Panc1 (cell line): Measurements from ENCODE around the gene PDE4B. TPM values are rescaled to one million over a fixed set of nuclear protein-coding genes. Genes with fewer than 3 reads are reported as not detected.
A peak's percentile ranks its signal among the peaks of the same experiment; 100 is the strongest.
"Not testable (repeated sequence)": the region's sequence is repeated elsewhere in the genome, so short reads cannot be mapped to it uniquely, and the experiment has no call there.

ENCODE experiments used
- ATAC-seq: fragments of 200-7000 bp; cut with Tn5 transposase; 2 replicates; pipeline ENCODE4 v1.9.1; 2020; ENCODE audit warnings: mild to moderate bottlenecking, moderate library complexity
- BruUV-seq: library from RNA; stranded (reverse); fragments of 400-500 nt; replicated peaks from 2 replicates; lab custom pipeline; 2021; lab: Mats Ljungman, UMichigan
- CTCF ChIA-PET: fragments of 300-600 bp; sonication (Branson Sonifier 250); formaldehyde crosslinking; loops from one replicate; lab custom pipeline; 2022; ENCODE audit warnings: antibody characterized with exemption; lab: Charles Lee
- POLR2A ChIA-PET: fragments of 300-600 bp; sonication (Branson Sonifier 250); formaldehyde crosslinking; loops from one replicate; lab custom pipeline; 2022; ENCODE audit warnings: antibody characterized with exemption; lab: Charles Lee
- DNase-seq: peaks from one replicate; pipeline ENCODE4 v3.0.0-alpha.2; 2010; ENCODE audit warnings: low read depth, low spot score
- H3K27ac ChIP-seq: 2 replicates; pipeline ENCODE4 v1.5.1; 2011; ENCODE audit warnings: mild to moderate bottlenecking, low read length, inconsistent platforms
- H3K27me3 ChIP-seq: fragments of 200-500 bp; sonication (Bioruptor generic); 2 replicates; pipeline ENCODE4 v1.6.0; 2014; ENCODE audit warnings: low read length, inconsistent platforms; ENCODE audit not compliant: control insufficient read depth, insufficient read depth
- H3K36me3 ChIP-seq: fragments of 200-500 bp; sonication (Bioruptor generic); 2 replicates; pipeline ENCODE4 v1.5.1; 2014; ENCODE audit warnings: inconsistent platforms, mild to moderate bottlenecking, low read length, moderate library complexity; ENCODE audit not compliant: control insufficient read depth, insufficient read depth
- H3K4me1 ChIP-seq: 2 replicates; pipeline ENCODE4 v1.5.1; 2011; ENCODE audit warnings: inconsistent platforms, mild to moderate bottlenecking, low read length, moderate library complexity; ENCODE audit not compliant: control insufficient read depth, insufficient read depth
- H3K4me3 ChIP-seq, 2 experiments: 2 replicates each; pipeline ENCODE4 v1.5.1; 2011 to 2012; ENCODE audit warnings: low read depth in 2 of 2, low read length in 2 of 2, mild to moderate bottlenecking in 2 of 2, inconsistent platforms in 1 of 2, moderate library complexity in 1 of 2
- H3K9me3 ChIP-seq: fragments of 200-500 bp; sonication (Bioruptor generic); 2 replicates; pipeline ENCODE4 v1.5.1; 2014; ENCODE audit warnings: low read depth, mild to moderate bottlenecking, inconsistent platforms, low read length, moderate library complexity; ENCODE audit not compliant: control insufficient read depth, insufficient read depth
- POLR2AphosphoS5 ChIP-seq: IDR thresholded peaks from 2 replicates; pipeline ENCODE4 v1.6.1; 2012; ENCODE audit warnings: mild to moderate bottlenecking, low read depth, low read length, moderate library complexity
- SIN3A ChIP-seq: IDR thresholded peaks from 2 replicates; pipeline ENCODE4 v1.6.1; 2012; ENCODE audit warnings: low read depth, mild to moderate bottlenecking, low read length, moderate library complexity, borderline replicate concordance; ENCODE audit not compliant: insufficient read depth
- in situ Hi-C: cut with HindIII; loops from 2 replicates; pipeline ENCODE4 v1.10.0; 2016; ENCODE audit warnings: low sequenced_read_pairs, low pct_unique_long_range_greater_than_20kb
- intact Hi-C: fragments of 100-400 bp; cut with micrococcal nuclease; formaldehyde crosslinking; loops from one replicate; pipeline ENCODE4 v1.10.0; 2022; ENCODE audit not compliant: unreplicated experiment
- total RNA-seq: library from RNA; stranded (reverse); gene quantifications from one replicate; pipeline ENCODE4 v1.2.1, GENCODE V29; 2021; ENCODE audit not compliant: unreplicated experiment
- TF ChIP-seq, protein P1 (sequence below): fragments of 450-650 bp; IDR thresholded peaks from 2 replicates; pipeline ENCODE4 v1.5.1; 2017; ENCODE audit warnings: mild to moderate bottlenecking

The PDE4B gene
- total RNA-seq, 1 experiment from 2014 or later: 0.26 TPM

DNA sequence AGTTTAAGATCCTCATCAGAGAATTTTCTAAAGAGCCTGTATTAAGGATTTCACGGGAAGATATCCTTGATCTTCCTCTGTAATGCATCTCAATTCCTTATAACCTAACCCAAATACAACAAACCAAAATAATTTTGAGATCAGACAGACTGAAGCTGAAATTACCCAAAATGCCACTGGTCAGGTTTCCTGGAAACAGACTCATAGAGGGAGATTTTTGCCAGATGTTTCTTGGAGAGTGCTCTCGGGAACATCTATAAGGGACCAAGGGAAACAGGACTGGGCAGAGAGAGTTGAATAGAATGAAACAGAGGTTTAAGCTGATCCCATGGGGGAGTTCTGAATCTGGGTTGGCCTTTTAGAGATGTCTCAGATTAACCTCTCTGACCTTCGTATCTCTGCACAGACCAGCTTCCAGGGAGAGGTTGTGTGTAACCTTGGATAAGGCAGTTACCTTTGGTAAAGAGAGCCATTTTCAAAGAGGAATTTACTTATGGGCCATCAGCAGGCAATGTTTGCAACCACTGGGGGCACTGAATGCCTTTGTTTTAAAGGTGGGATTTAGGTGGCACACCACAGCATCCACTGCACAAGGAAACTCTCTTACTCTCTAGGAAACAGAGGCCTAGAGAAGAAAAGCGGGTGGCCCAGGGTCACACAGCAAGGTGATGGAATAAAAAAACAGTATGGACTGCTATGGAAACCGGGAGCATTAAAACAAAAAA is 610.5 kb downstream of the PDE4B start:
- in situ Hi-C loops: no loop called here
- H3K4me1 ChIP-seq: no peaks in the 10 kb centered on the region

DNA sequence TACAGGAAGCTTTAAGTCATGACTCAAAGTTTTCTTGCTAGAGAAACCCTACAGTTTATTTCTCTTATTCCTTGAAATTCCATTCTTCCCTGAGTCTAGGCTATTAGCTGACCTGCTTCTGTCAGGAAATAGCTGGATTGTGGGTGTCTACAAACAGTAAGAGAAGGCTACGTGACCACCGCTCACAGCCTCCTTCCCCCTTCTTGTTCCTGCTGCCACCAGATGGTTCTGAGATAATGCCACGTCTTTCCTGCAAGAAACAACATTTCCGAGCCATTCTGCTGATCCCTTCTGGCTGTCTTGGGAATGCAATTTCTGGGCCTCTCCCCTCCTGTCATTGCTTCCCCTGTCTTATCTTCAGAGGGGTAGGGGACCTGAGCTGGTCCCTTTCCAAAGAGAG is 612.4 kb downstream of the PDE4B start:
- in situ Hi-C loops: no loop called here

More for the DNA sequence above, 610.5 kb downstream of the PDE4B start:
- no peak for TF ChIP-seq POLR2AphosphoS5
- TF ChIP-seq, protein P1, sequence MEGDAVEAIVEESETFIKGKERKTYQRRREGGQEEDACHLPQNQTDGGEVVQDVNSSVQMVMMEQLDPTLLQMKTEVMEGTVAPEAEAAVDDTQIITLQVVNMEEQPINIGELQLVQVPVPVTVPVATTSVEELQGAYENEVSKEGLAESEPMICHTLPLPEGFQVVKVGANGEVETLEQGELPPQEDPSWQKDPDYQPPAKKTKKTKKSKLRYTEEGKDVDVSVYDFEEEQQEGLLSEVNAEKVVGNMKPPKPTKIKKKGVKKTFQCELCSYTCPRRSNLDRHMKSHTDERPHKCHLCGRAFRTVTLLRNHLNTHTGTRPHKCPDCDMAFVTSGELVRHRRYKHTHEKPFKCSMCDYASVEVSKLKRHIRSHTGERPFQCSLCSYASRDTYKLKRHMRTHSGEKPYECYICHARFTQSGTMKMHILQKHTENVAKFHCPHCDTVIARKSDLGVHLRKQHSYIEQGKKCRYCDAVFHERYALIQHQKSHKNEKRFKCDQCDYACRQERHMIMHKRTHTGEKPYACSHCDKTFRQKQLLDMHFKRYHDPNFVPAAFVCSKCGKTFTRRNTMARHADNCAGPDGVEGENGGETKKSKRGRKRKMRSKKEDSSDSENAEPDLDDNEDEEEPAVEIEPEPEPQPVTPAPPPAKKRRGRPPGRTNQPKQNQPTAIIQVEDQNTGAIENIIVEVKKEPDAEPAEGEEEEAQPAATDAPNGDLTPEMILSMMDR: peak; percentile 9; the same call in 1 of the 2 replicates
- no peak overlapping the region for H3K27ac ChIP-seq
- DNase-seq (no peak), ATAC-seq (no peak)
- intact Hi-C loops: no loop called here
- CTCF ChIA-PET: no interaction called here
- POLR2A ChIA-PET: no interaction called here
- H3K27me3 ChIP-seq: no peaks in the 10 kb centered on the region
- H3K4me3 ChIP-seq: no peak overlapping the region
- no peaks in the 10 kb centered on the region for H3K9me3 ChIP-seq
- BruUV-seq: no TSS peak
- no peaks in the 10 kb centered on the region for H3K36me3 ChIP-seq

DNA sequence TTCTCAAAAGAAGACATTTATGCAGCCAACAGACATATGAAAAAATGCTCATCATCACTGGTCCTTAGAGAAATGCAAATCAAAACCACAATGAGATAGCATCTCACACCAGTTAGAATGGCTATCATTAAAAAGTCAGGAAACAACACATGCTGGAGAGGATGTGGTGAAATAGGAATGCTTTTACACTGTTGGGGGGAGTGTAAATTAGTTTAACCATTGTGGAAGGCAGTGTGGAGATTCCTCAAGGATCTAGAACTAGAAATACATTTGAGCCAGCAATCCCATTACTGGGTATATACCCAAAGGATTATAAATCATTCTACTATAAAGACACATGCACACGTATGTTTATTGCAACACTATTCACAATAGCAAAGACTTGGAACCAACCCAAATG is 618.8 kb downstream of the PDE4B start:
- DNase-seq, POLR2A ChIA-PET, H3K36me3 ChIP-seq, H3K27me3 ChIP-seq, ATAC-seq, H3K4me3 ChIP-seq, BruUV-seq, in situ Hi-C loops, H3K27ac ChIP-seq, H3K4me1 ChIP-seq, intact Hi-C loops, CTCF ChIA-PET, H3K9me3 ChIP-seq: not testable (repeated sequence)

More for the DNA sequence above, 612.4 kb downstream of the PDE4B start:
- TF ChIP-seq POLR2AphosphoS5: no peak
- H3K4me1 ChIP-seq: no peaks in the 10 kb centered on the region
- DNase-seq (no peak), ATAC-seq (no peak)
- no peaks in the 10 kb centered on the region for H3K27me3 ChIP-seq
- intact Hi-C loops: no loop called here
- BruUV-seq: no TSS peak
- ChIA-PET CTCF (interaction anchor here (0.5 kb wide), 1 partner anchor 630 kb away, joined by 9 read pairs; no protein-coding TSS in a partner anchor), POLR2A (no interaction called here)
- no peaks in the 10 kb centered on the region for H3K9me3 ChIP-seq
- H3K36me3 ChIP-seq: no peaks in the 10 kb centered on the region
- no peak overlapping the region for H3K4me3 ChIP-seq
- no peak overlapping the region for H3K27ac ChIP-seq

DNA sequence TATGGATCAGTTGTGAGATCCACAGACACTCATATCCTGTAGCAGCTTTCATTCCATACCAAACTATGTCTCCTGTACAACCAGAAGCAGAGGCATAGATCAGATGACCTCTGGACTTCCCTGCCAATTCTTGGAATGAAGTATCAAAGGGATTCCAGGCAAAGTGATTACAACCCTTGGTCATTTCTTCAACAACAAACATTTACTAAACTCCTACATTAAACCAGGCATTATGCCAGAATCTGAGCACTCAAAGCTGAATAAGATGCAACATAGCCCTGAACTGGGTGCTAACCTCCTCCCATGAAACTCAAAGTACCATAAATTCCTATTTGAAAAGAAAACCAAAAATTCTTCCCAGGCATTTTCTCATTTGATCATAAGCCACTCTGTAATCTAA is 620.0 kb downstream of the PDE4B start:
- DNase-seq (no peak), ATAC-seq (no peak)
- Histone ChIP-seq H3K27me3 (no peaks in the 10 kb centered on the region), H3K9me3 (no peaks in the 10 kb centered on the region), H3K27ac (no peak overlapping the region), H3K36me3 (no peaks in the 10 kb centered on the region), H3K4me1 (no peaks in the 10 kb centered on the region), H3K4me3 (no peak overlapping the region)
- in situ Hi-C loops: no loop called here
- no peak for TF ChIP-seq SIN3A
- POLR2A ChIA-PET: no interaction called here
- intact Hi-C loops: no loop called here
- BruUV-seq: no TSS peak
- CTCF ChIA-PET: no interaction called here
